Epithelial cell of prostate (primary cell): ENCODE measurements around the gene SERTAD2.
A peak's percentile ranks its signal among the peaks of the same experiment; 100 is the strongest.

ENCODE experiments used
- DNase-seq: peaks from one replicate; pipeline ENCODE4 v3.0.0-alpha.2; 2011; ENCODE audit warnings: low read depth, low spot score
- H3K27ac ChIP-seq: fragments of 450-650 bp; 2 replicates; pipeline ENCODE4 v1.5.1; 2017; ENCODE audit warnings: mild to moderate bottlenecking

Gene SERTAD2

GRCh38 chr2:64650722-64651338, 2.9 kb downstream of the SERTAD2 start:
- no peak for DNase-seq
- peak overlapping the region; percentile 44 for H3K27ac ChIP-seq

GRCh38 chr2:64650296-64650695, 3.4 kb downstream of the SERTAD2 start:
- H3K27ac ChIP-seq, result peak overlapping the region; percentile 44
- DNase-seq, result no peak

GRCh38 chr2:64649626-64650025, 4.1 kb downstream of the SERTAD2 start:
- H3K27ac ChIP-seq, result peak overlapping the region; percentile 44
- DNase-seq, result no peak

- H3K27ac ChIP-seq, result peak overlapping the region; percentile 44
- DNase-seq, result no peak
Observed at GRCh38 chr2:64649013-64649484, 4.7 kb downstream of the SERTAD2 start.

GRCh38 chr2:64646007-64646880, 7.5 kb downstream of the SERTAD2 start:
- no peak for DNase-seq
- H3K27ac ChIP-seq, result peak overlapping the region; percentile 89

- peak overlapping the region; percentile 89 for H3K27ac ChIP-seq
- DNase-seq, result no peak
Observed at GRCh38 chr2:64644458-64645382, 9.0 kb downstream of the SERTAD2 start.

GRCh38 chr2:64643838-64644457, 9.8 kb downstream of the SERTAD2 start:
- H3K27ac ChIP-seq, result peak overlapping the region; percentile 89

GRCh38 chr2:64641599-64641998, 12.1 kb downstream of the SERTAD2 start:
- no peak for DNase-seq
- no peak overlapping the region for H3K27ac ChIP-seq

More at GRCh38 chr2:64643838-64644457, 9.8 kb downstream of the SERTAD2 start:
- DNase-seq, result no peak

- peak overlapping the region; percentile 79 for H3K27ac ChIP-seq
- DNase-seq, result no peak
Observed at GRCh38 chr2:64640153-64641044, 13.3 kb downstream of the SERTAD2 start.

- no peak for DNase-seq
- peak overlapping the region; percentile 79 for H3K27ac ChIP-seq
Observed at GRCh38 chr2:64639691-64640090, 14.0 kb downstream of the SERTAD2 start.

GRCh38 chr2:64638502-64639120, 15.1 kb downstream of the SERTAD2 start:
- peak overlapping the region; percentile 79 for H3K27ac ChIP-seq
- DNase-seq, result no peak

- no peak for DNase-seq
- peak overlapping the region; percentile 79 for H3K27ac ChIP-seq
Observed at GRCh38 chr2:64637931-64638330, 15.8 kb downstream of the SERTAD2 start.

- H3K27ac ChIP-seq, result peak overlapping the region; percentile 79
- DNase-seq, result no peak
Observed at GRCh38 chr2:64637000-64637635, 16.6 kb downstream of the SERTAD2 start.

- no peak for DNase-seq
- H3K27ac ChIP-seq, result no peak overlapping the region
Observed at GRCh38 chr2:64635976-64636911, 17.5 kb downstream of the SERTAD2 start.

- no peak overlapping the region for H3K27ac ChIP-seq
- DNase-seq, result no peak
Observed at GRCh38 chr2:64634345-64635267, 19.1 kb downstream of the SERTAD2 start.
